ENCODE data around the gene MAPK1IP1L. TPM values are rescaled to one million over a fixed set of nuclear protein-coding genes. Genes with fewer than 3 reads are reported as not detected.

Gene MAPK1IP1L
- total and polyA plus RNA-seq, 2 of the 13 experiments (the other 11 are each of a cell fraction or from before 2014, with no cell fraction given) = 27.8 to 68.4 TPM

DNA sequence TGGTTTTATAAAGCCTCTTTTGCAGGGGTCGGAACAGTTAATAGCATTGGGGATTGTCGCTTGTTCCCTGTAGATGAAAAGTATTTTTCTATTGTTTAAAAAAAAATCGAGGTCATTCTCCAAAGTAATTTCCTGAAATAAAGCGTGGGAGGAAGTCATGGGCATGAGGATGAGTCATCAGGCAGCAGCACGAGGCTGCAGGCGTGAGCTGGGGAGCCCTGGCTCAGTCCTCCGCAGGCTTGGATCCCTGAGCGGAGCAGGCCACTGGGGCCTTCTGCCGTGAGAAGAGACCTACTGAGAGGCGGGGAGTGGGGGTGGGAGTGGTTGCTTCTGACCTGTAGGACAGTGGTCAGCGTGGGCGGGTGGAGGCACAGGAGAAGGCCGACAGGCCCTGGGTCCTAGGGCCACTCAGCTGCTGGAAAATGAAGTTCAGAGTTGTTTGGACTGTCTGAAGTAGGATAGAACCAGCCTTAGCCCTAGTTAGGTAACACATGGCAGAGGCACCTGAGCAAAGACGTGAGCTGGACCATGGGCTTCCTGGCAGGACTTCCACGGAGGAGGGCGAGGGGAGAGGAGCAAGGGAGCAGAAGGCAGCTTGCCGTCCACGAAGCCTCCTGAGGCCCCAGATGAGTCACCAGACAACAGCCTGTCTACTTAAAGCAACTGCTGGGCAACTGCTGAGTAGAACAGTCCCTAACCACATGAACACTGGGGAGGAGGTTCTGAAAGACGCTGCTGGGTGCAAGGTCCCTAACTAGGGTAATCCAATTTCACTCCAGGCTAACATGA is 56.5 kb downstream of the MAPK1IP1L start (continued):
- TF ChIP-seq, protein P1, sequence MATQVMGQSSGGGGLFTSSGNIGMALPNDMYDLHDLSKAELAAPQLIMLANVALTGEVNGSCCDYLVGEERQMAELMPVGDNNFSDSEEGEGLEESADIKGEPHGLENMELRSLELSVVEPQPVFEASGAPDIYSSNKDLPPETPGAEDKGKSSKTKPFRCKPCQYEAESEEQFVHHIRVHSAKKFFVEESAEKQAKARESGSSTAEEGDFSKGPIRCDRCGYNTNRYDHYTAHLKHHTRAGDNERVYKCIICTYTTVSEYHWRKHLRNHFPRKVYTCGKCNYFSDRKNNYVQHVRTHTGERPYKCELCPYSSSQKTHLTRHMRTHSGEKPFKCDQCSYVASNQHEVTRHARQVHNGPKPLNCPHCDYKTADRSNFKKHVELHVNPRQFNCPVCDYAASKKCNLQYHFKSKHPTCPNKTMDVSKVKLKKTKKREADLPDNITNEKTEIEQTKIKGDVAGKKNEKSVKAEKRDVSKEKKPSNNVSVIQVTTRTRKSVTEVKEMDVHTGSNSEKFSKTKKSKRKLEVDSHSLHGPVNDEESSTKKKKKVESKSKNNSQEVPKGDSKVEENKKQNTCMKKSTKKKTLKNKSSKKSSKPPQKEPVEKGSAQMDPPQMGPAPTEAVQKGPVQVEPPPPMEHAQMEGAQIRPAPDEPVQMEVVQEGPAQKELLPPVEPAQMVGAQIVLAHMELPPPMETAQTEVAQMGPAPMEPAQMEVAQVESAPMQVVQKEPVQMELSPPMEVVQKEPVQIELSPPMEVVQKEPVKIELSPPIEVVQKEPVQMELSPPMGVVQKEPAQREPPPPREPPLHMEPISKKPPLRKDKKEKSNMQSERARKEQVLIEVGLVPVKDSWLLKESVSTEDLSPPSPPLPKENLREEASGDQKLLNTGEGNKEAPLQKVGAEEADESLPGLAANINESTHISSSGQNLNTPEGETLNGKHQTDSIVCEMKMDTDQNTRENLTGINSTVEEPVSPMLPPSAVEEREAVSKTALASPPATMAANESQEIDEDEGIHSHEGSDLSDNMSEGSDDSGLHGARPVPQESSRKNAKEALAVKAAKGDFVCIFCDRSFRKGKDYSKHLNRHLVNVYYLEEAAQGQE (IDR thresholded peaks at IDR 0.05; ENCODE audit: borderline replicate concordance in 1 of 2, low read depth in 1 of 2, low read length in 2 of 2) = no peak
- peak; percentile 89 for TF ChIP-seq ZNF430 (CRISPR knock-in tag; IDR thresholded peaks at IDR 0.05)
- peak; percentile 78; the same call in 1 of the 2 replicates for TF ChIP-seq DMAP1 (CRISPR knock-in tag; IDR thresholded peaks at IDR 0.05)
- TF ChIP-seq, protein P2, sequence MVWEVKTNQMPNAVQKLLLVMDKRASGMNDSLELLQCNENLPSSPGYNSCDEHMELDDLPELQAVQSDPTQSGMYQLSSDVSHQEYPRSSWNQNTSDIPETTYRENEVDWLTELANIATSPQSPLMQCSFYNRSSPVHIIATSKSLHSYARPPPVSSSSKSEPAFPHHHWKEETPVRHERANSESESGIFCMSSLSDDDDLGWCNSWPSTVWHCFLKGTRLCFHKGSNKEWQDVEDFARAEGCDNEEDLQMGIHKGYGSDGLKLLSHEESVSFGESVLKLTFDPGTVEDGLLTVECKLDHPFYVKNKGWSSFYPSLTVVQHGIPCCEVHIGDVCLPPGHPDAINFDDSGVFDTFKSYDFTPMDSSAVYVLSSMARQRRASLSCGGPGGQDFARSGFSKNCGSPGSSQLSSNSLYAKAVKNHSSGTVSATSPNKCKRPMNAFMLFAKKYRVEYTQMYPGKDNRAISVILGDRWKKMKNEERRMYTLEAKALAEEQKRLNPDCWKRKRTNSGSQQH (CRISPR knock-in tag; IDR thresholded peaks at IDR 0.05; ENCODE audit: low read depth) = peak; percentile 77; the same call in 1 of the 2 replicates
- no peak for TF ChIP-seq NFYB (CRISPR knock-in tag; IDR thresholded peaks at IDR 0.05)
- peak; percentile 92; the same call in 1 of the 2 replicates for TF ChIP-seq ZNF337 (CRISPR knock-in tag; IDR thresholded peaks at IDR 0.05; ENCODE audit: borderline replicate concordance, low read depth)
- TF ChIP-seq, protein P3, sequence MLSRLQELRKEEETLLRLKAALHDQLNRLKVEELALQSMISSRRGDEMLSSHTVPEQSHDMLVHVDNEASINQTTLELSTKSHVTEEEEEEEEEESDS (CRISPR knock-in tag; IDR thresholded peaks at IDR 0.05; ENCODE audit: borderline replicate concordance) = peak; percentile 64; the same call in 1 of the 2 replicates
- TF ChIP-seq SRSF4 (IDR thresholded peaks at IDR 0.05; ENCODE audit: low read depth, low read length, poor library complexity, severe bottlenecking) = no peak
- peak; percentile 75; the same call in 1 of the 2 replicates for TF ChIP-seq ZFP41 (CRISPR knock-in tag; IDR thresholded peaks at IDR 0.05; ENCODE audit: borderline replicate concordance)
- TF ChIP-seq ZNF781 (CRISPR knock-in tag; IDR thresholded peaks at IDR 0.05; ENCODE audit: borderline replicate concordance, not compliant biosample characterization) = peak; percentile 87
- no peak for TF ChIP-seq ZNF674 (CRISPR knock-in tag; IDR thresholded peaks at IDR 0.05; ENCODE audit: low read depth)
- TF ChIP-seq ZNF30 (CRISPR knock-in tag; IDR thresholded peaks at IDR 0.05) = peak; percentile 82; the same call in 1 of the 2 replicates
- TF ChIP-seq, protein P4, sequence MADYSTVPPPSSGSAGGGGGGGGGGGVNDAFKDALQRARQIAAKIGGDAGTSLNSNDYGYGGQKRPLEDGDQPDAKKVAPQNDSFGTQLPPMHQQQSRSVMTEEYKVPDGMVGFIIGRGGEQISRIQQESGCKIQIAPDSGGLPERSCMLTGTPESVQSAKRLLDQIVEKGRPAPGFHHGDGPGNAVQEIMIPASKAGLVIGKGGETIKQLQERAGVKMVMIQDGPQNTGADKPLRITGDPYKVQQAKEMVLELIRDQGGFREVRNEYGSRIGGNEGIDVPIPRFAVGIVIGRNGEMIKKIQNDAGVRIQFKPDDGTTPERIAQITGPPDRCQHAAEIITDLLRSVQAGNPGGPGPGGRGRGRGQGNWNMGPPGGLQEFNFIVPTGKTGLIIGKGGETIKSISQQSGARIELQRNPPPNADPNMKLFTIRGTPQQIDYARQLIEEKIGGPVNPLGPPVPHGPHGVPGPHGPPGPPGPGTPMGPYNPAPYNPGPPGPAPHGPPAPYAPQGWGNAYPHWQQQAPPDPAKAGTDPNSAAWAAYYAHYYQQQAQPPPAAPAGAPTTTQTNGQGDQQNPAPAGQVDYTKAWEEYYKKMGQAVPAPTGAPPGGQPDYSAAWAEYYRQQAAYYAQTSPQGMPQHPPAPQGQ (CRISPR knock-in tag; IDR thresholded peaks at IDR 0.05; ENCODE audit: borderline replicate concordance) = 0 out of 2 replicates have a peak, but pooled peaks have one; percentile 14
- TF ChIP-seq, protein P5, sequence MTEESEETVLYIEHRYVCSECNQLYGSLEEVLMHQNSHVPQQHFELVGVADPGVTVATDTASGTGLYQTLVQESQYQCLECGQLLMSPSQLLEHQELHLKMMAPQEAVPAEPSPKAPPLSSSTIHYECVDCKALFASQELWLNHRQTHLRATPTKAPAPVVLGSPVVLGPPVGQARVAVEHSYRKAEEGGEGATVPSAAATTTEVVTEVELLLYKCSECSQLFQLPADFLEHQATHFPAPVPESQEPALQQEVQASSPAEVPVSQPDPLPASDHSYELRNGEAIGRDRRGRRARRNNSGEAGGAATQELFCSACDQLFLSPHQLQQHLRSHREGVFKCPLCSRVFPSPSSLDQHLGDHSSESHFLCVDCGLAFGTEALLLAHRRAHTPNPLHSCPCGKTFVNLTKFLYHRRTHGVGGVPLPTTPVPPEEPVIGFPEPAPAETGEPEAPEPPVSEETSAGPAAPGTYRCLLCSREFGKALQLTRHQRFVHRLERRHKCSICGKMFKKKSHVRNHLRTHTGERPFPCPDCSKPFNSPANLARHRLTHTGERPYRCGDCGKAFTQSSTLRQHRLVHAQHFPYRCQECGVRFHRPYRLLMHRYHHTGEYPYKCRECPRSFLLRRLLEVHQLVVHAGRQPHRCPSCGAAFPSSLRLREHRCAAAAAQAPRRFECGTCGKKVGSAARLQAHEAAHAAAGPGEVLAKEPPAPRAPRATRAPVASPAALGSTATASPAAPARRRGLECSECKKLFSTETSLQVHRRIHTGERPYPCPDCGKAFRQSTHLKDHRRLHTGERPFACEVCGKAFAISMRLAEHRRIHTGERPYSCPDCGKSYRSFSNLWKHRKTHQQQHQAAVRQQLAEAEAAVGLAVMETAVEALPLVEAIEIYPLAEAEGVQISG (CRISPR knock-in tag; IDR thresholded peaks at IDR 0.05) = peak; percentile 69
- TF ChIP-seq KAT8 (CRISPR knock-in tag; IDR thresholded peaks at IDR 0.05) = peak; percentile 77
- TF ChIP-seq MEIS2 (CRISPR knock-in tag; IDR thresholded peaks at IDR 0.05) = peak; percentile 65; the same call in 1 of the 2 replicates
- peak; percentile 63; the same call in 1 of the 2 replicates for TF ChIP-seq ARHGAP35 (CRISPR knock-in tag; IDR thresholded peaks at IDR 0.05; ENCODE audit: borderline replicate concordance)

Data from HepG2 (cell line).